ENCODE results near the gene CHAD.
"Not testable (repeated sequence)": the region's sequence is repeated elsewhere in the genome, so short reads cannot be mapped to it uniquely, and the experiment has no call there.

Gene CHAD

GRCh38 chr17:50420419-50421112, 48.1 kb downstream of the CHAD start:
- peak overlapping the region; percentile 63 for H3K4me2 ChIP-seq (ENCODE audit: low read length)
- no peaks in the 10 kb centered on the region for H3K36me3 ChIP-seq (ENCODE audit: control insufficient read depth, low read length)
- H3K9me3 ChIP-seq (ENCODE audit: control insufficient read depth, insufficient read depth, low read length): no peaks in the 10 kb centered on the region; the same call in 1 of the 2 replicates
- H3K4me1 ChIP-seq (ENCODE audit: control insufficient read depth, low read length): peaks cover 23% of the 10 kb centered on the region
- no peaks in the 10 kb centered on the region for H3K9me2 ChIP-seq (replicated peaks; ENCODE audit: control insufficient read depth, low read length)
- H3K79me2 ChIP-seq (ENCODE audit: control insufficient read depth, low read length): no peaks in the 10 kb centered on the region
- TF ChIP-seq EZH2phosphoT487 (IDR thresholded peaks at IDR 0.05; ENCODE audit: borderline replicate concordance, low read length) (no peak), CTCF (IDR thresholded peaks at IDR 0.05; ENCODE audit: low read depth, low read length, poor library complexity, severe bottlenecking) (no peak)
- H4K20me1 ChIP-seq (ENCODE audit: control insufficient read depth, insufficient read depth, low read depth, low read length): no peaks in the 10 kb centered on the region
- H3K4me3 ChIP-seq (ENCODE audit: low read length): peak overlapping the region; percentile 69
- peaks cover 21% of the 10 kb centered on the region for H3F3A ChIP-seq (ENCODE audit: control insufficient read depth, insufficient read depth)
- H3K27me3 ChIP-seq (ENCODE audit: control insufficient read depth, low read length): no peaks in the 10 kb centered on the region
- peak overlapping the region; percentile 73 for H3K27ac ChIP-seq (ENCODE audit: low read depth, low read length)

GRCh38 chr17:50419577-50419976, 49.1 kb downstream of the CHAD start:
- H3K9me2 ChIP-seq (replicated peaks; ENCODE audit: control insufficient read depth, low read length); H3K36me3 ChIP-seq (ENCODE audit: control insufficient read depth, low read length); H3K27ac ChIP-seq (ENCODE audit: low read depth, low read length); H3K79me2 ChIP-seq (ENCODE audit: control insufficient read depth, low read length); H4K20me1 ChIP-seq (ENCODE audit: control insufficient read depth, insufficient read depth, low read depth, low read length); H3K27me3 ChIP-seq (ENCODE audit: control insufficient read depth, low read length); H3K9me3 ChIP-seq (ENCODE audit: control insufficient read depth, insufficient read depth, low read length); H3K4me3 ChIP-seq (ENCODE audit: low read length); H3K4me2 ChIP-seq (ENCODE audit: low read length): not testable (repeated sequence)
- Histone ChIP-seq H3K4me1 (ENCODE audit: control insufficient read depth, low read length) (peaks cover 17% of the 10 kb centered on the region), H3F3A (ENCODE audit: control insufficient read depth, insufficient read depth) (peaks cover 21% of the 10 kb centered on the region)

- Histone ChIP-seq H3K27me3 (ENCODE audit: control insufficient read depth, low read length) (peaks cover 3% of the 10 kb centered on the region; the same call in 1 of the 2 replicates), H3K4me3 (ENCODE audit: low read length) (no peak overlapping the region), H3K9me3 (ENCODE audit: control insufficient read depth, insufficient read depth, low read length) (no peaks in the 10 kb centered on the region; the same call in 1 of the 2 replicates), H3K4me2 (ENCODE audit: low read length) (no peak overlapping the region), H3K79me2 (ENCODE audit: control insufficient read depth, low read length) (no peaks in the 10 kb centered on the region), H3K36me3 (ENCODE audit: control insufficient read depth, low read length) (no peaks in the 10 kb centered on the region), H3F3A (ENCODE audit: control insufficient read depth, insufficient read depth) (no peaks in the 10 kb centered on the region), H3K9me2 (replicated peaks; ENCODE audit: control insufficient read depth, low read length) (no peaks in the 10 kb centered on the region), H3K27ac (ENCODE audit: low read depth, low read length) (no peak overlapping the region), H4K20me1 (ENCODE audit: control insufficient read depth, insufficient read depth, low read depth, low read length) (no peaks in the 10 kb centered on the region), H3K4me1 (ENCODE audit: control insufficient read depth, low read length) (no peaks in the 10 kb centered on the region)
- TF ChIP-seq EZH2phosphoT487 (IDR thresholded peaks at IDR 0.05; ENCODE audit: borderline replicate concordance, low read length) (no peak), CTCF (IDR thresholded peaks at IDR 0.05; ENCODE audit: low read depth, low read length, poor library complexity, severe bottlenecking) (no peak)
Observed at GRCh38 chr17:50414808-50415207, 53.9 kb downstream of the CHAD start.

Data from DOHH2 (cell line).